Measurements from ENCODE around the gene TTYH2.
"Not testable (repeated sequence)": the region's sequence is repeated elsewhere in the genome, so short reads cannot be mapped to it uniquely, and the experiment has no call there.

TTYH2 gene

GRCh38 chr17:74239172-74239571 is 25.8 kb downstream of the TTYH2 start:
- FAIRE-seq = no peak

DNA sequence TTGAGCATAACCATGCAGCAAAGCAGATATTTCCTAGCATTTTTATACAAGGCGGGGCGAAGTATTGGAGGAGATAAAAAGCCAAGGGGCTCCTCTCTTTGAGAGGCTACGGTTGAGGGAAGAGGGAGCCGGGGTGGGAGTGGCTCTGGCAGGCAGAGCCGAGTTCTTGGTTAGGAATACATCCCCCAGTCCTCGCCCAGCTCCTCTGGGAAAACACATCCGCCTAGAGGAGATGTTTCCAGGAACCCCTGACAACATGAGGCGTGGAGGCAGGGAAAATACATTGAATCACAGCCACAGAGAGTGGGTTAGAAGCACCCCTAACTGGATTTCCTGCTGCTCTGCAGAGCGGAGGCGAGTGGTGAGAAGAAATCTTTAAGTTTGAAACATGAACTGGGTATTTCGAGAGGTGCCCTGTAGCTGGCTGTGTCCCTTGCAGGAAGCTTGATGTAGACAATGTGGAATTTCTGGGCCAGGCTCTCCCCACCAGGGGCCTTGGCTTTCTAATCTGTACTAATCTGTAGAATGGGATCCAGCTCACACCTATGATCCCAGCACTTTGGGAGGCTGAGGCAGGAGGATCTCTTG is 27.3 kb downstream of the TTYH2 start:
- FAIRE-seq = no peak

- no peak for FAIRE-seq
Observed at GRCh38 chr17:74241431-74241830, 28.1 kb downstream of the TTYH2 start.

DNA sequence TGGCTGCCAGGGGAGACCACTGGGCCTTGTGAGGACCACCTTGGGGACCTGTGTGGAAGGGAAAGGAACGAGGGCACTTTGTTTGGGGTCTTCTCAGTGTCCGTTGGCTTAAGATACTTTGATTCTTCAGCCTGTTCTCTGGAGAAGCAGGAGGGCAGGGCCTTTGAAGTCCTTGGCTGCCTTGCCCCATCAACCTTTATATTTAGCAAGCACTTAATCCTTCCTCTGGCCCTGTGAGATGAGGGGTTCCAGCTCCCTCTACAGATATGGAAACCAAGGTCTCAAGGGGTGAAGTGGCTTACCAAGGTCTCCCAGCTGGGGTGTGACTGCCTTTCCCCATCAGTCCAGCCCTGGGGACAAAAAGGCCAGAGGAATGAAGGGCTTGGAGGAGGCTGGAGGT is 28.5 kb downstream of the TTYH2 start:
- FAIRE-seq = no peak

DNA sequence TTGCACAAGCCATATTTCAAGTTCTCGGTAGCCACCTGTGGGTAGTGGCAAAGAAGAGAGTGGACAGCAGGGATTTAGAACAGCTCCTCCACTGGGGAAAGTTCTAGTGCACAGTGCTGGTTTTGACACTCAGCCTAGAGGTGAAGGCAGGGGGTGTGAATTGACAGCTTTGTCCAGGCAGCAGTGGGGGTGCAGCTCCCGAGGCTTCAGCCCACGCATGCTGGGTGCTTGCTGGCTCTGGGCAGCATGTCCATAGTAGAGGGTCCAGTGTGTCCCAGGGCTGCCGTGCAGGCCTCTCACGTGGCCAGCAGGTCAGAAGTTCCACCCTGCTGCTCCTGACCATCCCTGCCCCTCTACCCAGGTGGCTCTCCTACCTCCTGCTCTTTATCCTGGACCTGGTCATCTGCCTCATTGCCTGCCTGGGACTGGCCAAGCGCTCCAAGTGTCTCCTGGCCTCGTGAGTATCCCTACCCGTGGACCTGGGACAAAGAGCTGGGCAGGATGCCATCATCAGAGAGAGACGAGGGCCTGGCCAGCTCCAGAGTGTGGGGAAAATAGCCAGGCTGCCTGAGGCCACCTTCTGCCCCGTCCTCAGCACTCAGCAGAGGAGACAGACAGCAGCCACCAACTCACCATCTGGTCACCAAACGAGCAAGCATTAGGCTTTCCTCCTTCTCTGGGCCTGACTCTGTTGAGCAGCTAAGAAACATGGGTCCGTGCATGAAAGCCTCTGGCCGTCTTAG is 29.8 kb downstream of the TTYH2 start:
- FAIRE-seq = no peak

DNA sequence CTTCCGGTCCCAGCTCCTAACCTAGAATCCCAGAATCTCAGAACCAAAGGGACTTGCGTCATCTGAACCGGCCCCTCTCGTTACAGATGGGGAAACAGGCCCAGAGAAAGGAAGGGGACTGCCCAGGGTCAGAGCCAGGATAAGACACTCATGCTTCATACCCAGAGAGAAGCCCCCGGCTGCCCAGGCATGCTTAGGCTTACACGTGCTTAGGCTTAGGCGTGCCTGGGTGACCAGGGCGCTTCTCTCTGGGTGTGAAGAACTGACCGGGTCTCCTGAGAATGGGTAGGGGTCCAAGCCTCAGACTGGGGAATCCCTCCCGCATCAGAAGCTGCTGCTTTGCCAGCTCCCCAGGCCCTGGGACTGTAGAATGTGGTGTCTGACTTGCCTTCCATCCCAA is 30.8 kb downstream of the TTYH2 start:
- FAIRE-seq = no peak

GRCh38 chr17:74244548-74244947 is 31.2 kb downstream of the TTYH2 start:
- no peak for FAIRE-seq

GRCh38 chr17:74245145-74245831 is 31.9 kb downstream of the TTYH2 start:
- FAIRE-seq = no peak

- no peak for FAIRE-seq
Observed at GRCh38 chr17:74245871-74246270, 32.5 kb downstream of the TTYH2 start.

GRCh38 chr17:74249590-74250270 is 36.4 kb downstream of the TTYH2 start:
- FAIRE-seq = no peak

- no peak for FAIRE-seq
Observed at GRCh38 chr17:74250324-74250995, 37.1 kb downstream of the TTYH2 start.

GRCh38 chr17:74251051-74251450 is 37.7 kb downstream of the TTYH2 start:
- no peak for FAIRE-seq

DNA sequence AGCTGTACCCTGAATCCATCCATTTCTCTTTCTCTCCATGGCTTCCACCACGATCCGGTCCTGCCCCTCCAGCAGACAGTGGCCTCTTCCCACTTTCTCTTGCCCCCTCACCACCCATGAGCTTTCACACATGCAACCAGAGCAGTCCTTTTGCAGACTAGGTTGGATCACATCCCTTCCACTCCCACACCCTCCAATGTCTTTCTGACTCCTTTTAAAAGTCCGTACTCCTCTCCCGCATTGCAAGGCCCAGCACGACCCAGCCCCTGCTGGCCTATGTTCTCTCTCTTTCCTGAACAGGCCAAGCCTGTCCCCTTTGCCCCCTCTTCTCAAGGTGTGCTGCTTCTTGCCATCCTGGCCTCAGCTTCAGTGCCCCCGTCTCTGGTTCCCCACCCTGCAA is 38.2 kb downstream of the TTYH2 start:
- FAIRE-seq = no peak

DNA sequence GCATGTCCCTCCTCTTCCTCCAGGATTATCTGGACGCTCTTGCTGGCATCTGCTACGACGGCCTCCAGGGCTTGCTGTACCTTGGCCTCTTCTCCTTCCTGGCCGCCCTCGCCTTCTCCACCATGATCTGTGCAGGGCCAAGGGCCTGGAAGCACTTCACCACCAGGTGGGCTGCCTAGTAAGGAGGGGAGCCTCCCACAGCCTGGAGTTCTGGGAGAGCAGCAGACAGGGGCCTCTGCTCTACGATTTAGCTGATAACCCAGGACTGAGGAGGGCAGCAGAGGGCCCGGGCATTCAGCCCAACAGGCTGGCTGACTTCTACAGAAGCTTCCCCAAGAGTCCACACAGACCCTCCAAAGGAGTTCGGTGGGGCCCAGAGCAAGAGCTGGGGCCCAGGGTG is 38.8 kb downstream of the TTYH2 start:
- no peak for FAIRE-seq

GRCh38 chr17:74253036-74253435 is 39.7 kb downstream of the TTYH2 start:
- FAIRE-seq = no peak

DNA sequence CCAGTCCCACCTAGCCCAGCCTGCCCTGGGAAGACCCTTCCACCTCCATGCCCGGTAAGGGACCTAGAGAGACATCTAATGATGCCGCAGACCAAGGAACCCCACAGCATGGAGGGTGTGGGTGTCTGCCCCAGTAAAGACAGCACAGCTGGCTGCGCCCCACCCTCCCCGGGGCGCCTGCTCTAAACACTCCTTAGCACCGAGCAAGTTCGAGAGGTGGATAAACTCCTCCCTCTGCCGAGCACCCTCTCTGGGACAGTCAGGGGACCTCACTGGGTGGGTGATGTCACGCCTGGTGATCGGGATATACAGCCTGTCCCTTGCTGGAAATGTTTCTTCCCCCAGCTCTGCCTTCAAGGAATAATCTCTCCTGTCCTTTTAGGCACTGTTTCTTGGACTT is 43.9 kb downstream of the TTYH2 start:
- no peak for FAIRE-seq

DNA sequence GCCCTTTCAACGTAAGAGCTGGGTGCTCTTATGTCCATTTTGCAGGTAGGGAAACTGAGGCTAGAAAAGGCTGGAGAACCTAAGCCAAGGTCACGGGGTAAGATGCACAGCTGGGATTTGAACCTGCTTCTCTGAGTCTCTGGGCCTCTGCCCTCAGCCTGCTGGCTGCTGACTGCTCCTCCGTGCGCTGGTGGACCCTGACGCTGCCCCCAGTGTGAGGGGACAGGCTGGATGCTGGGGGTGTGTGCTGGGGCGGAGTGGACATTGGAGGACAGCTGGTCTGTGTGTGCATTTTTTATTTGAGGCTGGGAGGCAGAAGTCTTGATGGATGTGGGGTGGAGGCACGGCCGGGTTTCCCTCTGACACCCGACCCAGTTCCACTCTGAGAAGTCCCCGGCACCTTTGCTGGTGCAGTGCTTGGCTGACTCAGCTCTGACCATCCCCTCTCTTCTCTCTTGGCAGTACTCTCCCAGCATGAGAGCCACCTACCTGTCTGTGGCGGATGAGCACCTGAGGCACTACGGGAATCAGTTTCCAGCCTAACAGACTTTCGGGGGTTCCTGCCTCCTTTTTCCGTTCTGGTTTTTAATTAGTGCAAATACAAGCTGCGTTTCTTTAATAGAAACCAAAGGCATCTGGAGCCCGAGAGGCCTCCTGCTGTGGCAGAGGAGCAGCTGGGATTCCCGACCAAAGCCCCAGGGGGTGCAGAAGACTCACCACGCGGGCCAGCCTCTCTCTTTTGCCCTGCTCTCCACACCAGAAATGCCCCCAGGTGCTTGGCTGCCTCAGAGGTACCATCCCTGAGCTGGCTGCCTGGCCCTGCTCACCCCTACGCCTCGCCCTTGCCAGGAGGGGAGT is 46.5 kb downstream of the TTYH2 start:
- no peak for FAIRE-seq

- FAIRE-seq = no peak
Observed at GRCh38 chr17:74260525-74260850, 47.1 kb downstream of the TTYH2 start.

- FAIRE-seq = no peak
Observed at GRCh38 chr17:74262601-74263000, 49.2 kb downstream of the TTYH2 start.

DNA sequence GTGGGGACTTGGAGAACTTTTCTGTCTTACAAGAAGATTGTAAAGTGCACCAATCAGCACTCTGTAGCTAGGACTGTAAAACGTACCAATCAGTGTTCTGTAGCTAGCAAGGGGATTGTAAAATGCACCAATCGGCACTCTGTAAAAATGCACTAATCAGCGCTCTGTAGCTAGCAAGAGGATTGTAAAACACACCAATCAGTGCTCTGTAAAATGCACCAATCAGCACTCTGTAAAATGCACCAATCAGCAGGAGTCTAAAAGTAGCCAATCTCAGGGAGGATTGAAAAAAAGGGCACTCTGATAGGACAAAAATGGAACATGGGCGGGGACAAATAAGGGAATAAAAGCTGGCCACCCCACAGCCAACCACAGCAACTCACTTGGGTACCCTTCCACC is 53.7 kb downstream of the TTYH2 start:
- not testable (repeated sequence) for FAIRE-seq

- no peak for FAIRE-seq
Observed at GRCh38 chr17:74267579-74267978, 54.2 kb downstream of the TTYH2 start.

GRCh38 chr17:74267987-74268499 is 54.7 kb downstream of the TTYH2 start:
- no peak for FAIRE-seq

Measured in endometrium (tissue), 2 donors.